Superior temporal gyrus (tissue), 1 donor: ENCODE results near the gene SLC39A11.

ENCODE experiments used
- DNase-seq: peaks from one replicate; pipeline ENCODE4 v3.0.0-alpha.2; 2016; ENCODE audit errors: extremely low spot score

SLC39A11 gene

GRCh38 chr17:72754513-72754912, 338.0 kb downstream of the SLC39A11 start:
- DNase-seq = no peak

GRCh38 chr17:72751746-72752145, 340.7 kb downstream of the SLC39A11 start:
- DNase-seq = no peak

- no peak for DNase-seq
These were observed 343.3 kb downstream of the SLC39A11 start for GRCh38 chr17:72749119-72749572.

- DNase-seq = no peak
These were observed 345.0 kb downstream of the SLC39A11 start for GRCh38 chr17:72747501-72747900.

GRCh38 chr17:72745241-72745640, 347.2 kb downstream of the SLC39A11 start:
- DNase-seq = no peak

- no peak for DNase-seq
These were observed 349.4 kb downstream of the SLC39A11 start for GRCh38 chr17:72743037-72743467.

- DNase-seq = no peak
These were observed 355.3 kb downstream of the SLC39A11 start for GRCh38 chr17:72737151-72737690.

- no peak for DNase-seq
These were observed 356.9 kb downstream of the SLC39A11 start for GRCh38 chr17:72735592-72735991.

GRCh38 chr17:72735048-72735447, 357.4 kb downstream of the SLC39A11 start:
- no peak for DNase-seq

- no peak for DNase-seq
These were observed 357.9 kb downstream of the SLC39A11 start for GRCh38 chr17:72734613-72735012.

- DNase-seq = no peak
These were observed 358.7 kb downstream of the SLC39A11 start for GRCh38 chr17:72733619-72734282.

GRCh38 chr17:72732893-72733618, 359.4 kb downstream of the SLC39A11 start:
- DNase-seq = no peak

GRCh38 chr17:72730077-72730476, 362.4 kb downstream of the SLC39A11 start:
- no peak for DNase-seq

- no peak for DNase-seq
These were observed 365.6 kb downstream of the SLC39A11 start for GRCh38 chr17:72726936-72727335.

GRCh38 chr17:72725433-72726068, 366.9 kb downstream of the SLC39A11 start:
- DNase-seq = peak; percentile 81

- DNase-seq = no peak
These were observed 368.2 kb downstream of the SLC39A11 start for GRCh38 chr17:72724267-72724666.

- no peak for DNase-seq
These were observed 368.8 kb downstream of the SLC39A11 start for GRCh38 chr17:72723711-72724110.

- DNase-seq = no peak
These were observed 372.0 kb downstream of the SLC39A11 start for GRCh38 chr17:72720494-72720825.

GRCh38 chr17:72719578-72720493, 372.7 kb downstream of the SLC39A11 start:
- no peak for DNase-seq

GRCh38 chr17:72719206-72719577, 373.3 kb downstream of the SLC39A11 start:
- no peak for DNase-seq

GRCh38 chr17:72717676-72718075, 374.8 kb downstream of the SLC39A11 start:
- no peak for DNase-seq

- no peak for DNase-seq
These were observed 375.2 kb downstream of the SLC39A11 start for GRCh38 chr17:72717276-72717675.
